GM18858 (cell line): ENCODE data around the gene BRAT1.
"Not testable (repeated sequence)": the region's sequence is repeated elsewhere in the genome, so short reads cannot be mapped to it uniquely, and the experiment has no call there.

Experiments
- ATAC-seq: cut with Tn5 transposase; IDR thresholded peaks from one replicate; pipeline ENCODE4 v1.9.1; 2021; ENCODE audit not compliant: unreplicated experiment

The BRAT1 gene

DNA sequence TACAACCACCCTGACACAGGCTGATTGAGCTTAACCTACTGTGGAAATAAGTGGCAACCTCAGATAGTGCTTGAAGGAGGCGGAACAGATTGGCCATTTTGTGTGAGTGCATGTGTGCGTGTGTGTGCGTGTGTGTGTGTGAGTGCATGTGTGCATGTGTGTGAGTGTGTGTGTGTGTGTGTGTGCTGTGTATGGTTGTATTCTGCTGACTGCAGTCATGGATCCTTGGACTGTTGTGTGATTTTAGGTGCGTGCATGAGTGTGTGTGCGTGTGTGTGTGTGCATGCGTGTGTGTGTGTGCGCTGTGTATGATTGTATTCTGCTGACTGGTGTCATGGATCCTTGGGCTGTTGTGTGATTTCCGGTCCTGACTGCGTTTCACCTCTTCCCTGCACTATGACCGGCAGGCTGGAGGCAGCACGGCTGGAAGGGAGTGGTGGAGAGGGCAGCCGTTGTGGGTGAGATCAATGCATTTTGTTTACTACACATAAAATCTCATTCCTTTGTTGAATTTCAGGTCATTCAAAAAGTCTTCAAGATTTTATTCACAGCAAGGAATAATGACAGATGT is 9.7 kb upstream of the BRAT1 start:
- no peak for ATAC-seq

DNA sequence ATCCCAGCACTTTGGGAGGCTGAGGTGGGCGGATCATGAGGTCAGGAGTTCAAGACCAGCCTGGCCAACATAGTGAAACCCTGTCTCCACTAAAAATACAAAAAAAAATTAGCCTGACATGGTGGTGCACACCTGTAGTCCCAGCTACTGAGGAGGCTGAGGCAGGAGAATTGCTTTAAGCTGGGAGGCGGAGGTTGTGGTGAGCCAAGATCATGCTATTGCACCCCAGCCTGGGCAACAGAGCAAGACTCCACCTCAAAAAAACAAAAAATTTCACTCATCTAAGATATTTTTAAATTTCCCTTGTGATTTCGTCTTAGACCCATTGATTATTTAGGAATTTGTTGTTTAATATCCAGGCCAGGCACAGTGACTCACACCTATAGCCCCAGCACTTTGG is 8.6 kb upstream of the BRAT1 start:
- ATAC-seq, result not testable (repeated sequence)

DNA sequence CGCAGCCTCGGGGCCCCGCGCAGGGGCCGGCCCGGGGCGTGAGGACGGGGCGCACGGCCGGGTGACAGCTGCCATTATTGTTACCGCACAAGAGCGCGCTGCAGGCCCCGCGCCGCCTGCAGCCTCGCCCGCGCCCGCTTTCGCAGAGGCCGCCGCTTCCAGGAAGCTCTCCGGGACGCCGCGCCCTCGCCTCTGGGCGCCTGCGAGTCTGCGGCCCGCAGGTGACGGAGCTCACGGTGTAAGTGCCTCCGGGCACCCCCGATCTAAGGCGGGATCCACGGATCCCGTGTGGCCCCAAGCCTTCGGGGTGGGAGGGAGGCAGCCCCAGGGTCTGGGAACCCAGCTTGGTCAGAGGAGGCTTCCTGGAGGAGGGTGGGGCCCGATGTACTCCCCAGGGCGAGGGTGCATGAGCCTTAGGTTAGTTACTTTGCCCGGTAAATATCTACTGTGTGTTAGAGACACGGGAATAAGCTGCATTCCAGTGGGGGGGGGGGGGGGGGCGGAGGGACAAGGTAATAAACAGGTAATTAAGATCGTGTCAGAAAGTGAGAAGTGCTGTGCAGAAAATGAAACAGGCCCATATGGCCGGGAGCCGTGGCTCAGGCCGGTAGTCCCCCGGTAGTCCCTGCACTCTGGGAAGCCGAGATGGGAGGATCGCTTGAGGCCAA is 4.1 kb upstream of the BRAT1 start:
- peak; percentile 7 for ATAC-seq

DNA sequence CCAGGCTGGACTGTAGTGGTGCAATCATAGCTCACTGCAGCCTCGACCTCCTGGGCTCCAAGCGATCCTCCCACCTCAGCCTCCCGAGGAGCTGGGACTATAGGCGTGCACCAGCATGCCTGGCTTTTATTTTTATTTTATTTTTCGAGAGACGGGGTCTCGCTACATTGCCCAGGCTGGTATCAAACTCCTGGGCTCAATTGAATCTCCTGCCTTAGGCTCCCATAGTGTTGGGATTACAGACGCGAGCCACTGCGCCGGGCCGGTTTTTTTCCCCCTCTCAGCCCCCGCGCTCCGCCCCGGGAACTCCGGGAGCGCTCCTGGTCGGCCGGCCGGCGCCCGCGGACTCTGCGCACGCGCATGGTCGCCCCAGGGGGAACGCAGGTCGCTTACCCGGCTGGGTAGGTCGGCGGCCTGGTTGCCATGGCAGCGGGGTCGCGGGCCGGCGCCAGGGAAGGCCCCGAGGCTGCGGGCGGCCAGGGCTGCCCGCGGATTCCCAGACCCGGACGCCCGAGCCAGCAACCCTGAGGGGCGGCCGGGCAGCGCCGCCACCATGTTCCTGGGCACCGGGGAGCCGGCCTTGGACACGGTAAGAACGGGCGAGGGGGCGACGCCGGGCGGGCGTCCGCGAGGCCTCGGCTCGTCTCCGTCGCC is 3.4 kb upstream of the BRAT1 start, which contains the start of gene IQCE:
Gene IQCE, plus strand, starts transcription at position 351 of the 654 bp plus-strand sequence. Its CDS starts 203 bp downstream, at position 554.
- peak; percentile 37 for ATAC-seq

DNA sequence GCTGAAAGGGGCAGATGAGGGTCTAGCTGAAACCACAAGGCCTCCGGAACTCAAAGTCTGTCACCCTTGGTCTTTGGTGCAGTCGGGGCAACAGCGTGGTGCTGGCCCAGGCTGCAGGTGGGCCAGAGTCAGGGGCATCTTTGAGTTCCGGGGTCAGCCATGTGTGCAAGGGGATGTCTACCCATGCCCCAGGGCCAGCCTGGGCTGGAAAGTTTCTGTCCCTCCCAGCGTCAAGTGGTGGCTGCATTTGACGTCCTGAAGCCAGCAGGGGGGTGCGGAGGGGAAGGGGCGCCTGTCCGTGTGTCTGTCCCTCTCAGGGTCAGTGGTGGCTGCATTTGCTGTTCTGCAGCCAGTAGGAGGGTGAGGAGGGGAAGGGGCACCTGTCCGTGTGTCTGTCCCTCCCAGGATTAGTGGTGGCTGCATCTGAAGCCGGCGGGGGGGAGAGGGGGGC is 638 bp downstream of the BRAT1 start:
- ATAC-seq, result no peak

DNA sequence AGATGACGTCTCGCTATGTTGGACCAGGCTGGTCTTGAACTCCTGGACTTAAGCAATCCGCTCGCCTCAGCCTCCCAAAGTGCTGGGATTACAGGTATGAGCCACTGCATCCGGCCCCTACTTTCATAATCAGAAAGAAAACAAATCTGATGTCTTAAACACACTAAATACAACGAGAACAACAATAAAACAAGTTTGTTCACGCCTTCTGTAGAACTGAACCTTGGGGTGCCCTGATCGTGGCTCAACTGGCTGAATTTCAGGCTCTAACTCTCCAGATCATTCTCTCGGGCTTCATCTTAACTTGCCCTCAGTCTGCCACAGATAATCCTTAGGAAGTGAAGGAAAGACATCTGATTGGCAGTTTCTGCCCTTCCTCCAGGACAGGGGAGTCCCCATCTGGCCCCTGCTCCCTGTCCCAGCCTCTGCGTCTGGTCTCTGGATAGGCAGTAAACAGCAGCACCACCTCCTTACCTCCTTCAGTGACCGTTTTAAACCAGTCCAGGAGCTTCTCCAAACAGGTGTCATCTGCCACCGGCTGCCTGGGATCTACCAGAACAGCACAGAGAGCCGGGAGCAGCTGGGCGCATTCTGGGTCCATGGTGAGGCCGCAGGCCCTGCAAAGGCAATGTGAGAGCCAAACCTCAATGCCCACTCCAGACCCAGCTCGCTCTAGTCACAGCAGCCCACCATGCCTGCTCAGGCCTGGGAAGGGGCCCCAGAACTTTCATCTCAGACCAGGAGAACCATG is 1.3 kb downstream of the BRAT1 start:
- ATAC-seq, result no peak

DNA sequence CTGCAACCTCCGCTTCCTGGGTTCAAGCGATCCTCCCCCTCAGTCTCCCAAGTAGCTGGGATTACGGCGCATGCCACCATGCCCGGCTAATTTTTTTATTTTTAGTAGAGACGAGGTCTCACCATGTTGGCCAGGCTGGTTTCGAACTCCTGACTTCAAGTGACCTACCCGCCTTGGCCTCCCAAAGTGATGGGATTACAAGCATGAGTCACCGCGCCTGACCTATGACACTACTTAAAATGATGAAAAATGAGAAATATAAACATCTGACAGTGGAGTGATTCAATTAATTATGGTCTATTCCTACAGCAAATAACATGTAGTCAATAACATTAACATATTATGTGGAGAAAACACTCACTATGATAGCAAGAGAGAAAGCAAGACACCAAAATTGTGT is 2.2 kb downstream of the BRAT1 start:
- no peak for ATAC-seq

DNA sequence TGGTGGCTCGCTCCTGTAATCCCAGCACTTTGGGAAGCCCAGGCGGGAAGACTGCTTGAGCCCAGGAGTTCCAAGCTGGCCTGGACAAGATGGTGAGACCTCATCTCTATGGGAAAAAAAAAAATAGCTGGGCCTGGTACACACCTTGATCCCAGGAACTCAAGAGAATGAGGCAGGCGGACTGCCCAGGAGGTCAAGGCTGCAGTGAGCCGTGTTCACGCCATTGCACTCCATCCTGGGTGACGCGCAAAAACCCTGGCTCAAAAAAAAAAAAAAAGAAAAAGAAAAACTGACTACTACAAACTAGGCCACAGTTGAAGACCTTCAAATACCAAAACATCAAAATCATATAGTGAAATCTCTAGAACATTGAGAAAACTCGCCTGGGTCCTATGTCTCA is 3.9 kb downstream of the BRAT1 start:
- no peak for ATAC-seq

DNA sequence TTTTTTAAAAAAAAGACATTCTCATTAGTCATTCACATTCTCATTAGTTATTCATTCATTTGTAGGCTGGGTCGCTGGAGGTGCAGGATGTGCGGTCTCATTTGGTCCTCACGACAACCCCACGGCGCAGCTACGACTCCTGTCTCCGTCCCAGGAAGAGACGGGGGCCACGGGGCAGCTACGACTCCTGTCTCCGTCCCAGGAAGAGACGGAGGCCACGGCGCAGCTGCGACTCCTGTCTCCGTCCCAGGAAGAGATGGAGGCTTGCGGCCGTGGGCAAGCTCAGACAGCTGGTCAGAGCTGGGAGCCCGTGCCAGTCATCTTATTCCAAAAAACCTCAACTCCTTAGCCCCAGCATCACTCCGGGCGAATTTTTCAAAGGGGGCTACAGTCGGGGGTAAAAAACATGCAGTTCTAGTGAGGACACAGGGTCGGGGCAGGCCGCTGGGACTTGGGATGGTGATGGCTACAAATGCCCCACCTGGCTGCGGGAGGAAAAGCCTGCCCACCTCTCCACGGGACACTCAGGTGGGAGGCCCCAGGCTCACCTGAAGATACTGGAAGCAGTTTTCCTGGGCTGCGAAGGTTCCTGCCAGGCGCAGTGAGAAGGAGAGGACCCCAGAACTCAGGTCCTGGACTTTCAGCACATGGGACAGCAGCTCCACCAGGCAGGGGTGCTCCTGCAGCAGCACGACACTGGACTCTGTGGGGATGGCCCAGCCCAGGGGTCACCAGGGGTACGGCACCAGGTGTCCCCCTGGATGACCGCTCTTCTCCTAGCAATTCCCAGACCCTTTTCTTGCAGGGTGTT is 8.3 kb downstream of the BRAT1 start:
- no peak for ATAC-seq

DNA sequence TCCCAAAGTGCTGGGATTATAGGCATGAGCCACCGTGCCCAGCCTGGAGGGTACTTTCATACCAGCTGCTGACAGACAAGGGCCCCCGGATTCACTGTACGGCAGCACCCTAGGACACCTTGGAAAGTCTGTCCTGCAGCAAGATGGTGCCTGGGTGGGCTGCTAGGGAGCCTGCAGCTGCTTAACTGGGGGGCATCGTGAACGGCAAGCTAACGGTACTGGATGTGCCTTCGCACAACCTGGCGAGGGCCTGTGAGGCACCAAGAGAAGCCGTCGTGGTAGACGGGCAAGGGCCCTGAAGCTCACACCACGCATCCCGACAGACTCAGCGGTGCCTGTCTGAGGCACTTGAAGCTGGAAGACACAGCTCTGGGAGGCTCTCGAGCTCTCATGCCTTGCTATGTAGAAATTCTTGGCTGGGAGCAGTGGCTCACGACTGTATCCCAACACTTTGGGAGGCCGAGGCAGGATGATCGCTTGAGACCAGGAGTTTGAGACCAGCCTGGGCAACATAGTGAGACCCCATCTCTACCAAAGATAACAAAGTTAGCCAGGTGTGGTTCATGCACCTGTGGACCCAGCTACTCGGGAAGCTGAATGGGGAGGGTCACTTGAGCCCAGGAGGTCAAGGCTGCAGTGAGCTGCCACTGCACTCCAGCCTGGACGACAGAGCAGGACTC is 9.4 kb downstream of the BRAT1 start:
- ATAC-seq, result no peak

DNA sequence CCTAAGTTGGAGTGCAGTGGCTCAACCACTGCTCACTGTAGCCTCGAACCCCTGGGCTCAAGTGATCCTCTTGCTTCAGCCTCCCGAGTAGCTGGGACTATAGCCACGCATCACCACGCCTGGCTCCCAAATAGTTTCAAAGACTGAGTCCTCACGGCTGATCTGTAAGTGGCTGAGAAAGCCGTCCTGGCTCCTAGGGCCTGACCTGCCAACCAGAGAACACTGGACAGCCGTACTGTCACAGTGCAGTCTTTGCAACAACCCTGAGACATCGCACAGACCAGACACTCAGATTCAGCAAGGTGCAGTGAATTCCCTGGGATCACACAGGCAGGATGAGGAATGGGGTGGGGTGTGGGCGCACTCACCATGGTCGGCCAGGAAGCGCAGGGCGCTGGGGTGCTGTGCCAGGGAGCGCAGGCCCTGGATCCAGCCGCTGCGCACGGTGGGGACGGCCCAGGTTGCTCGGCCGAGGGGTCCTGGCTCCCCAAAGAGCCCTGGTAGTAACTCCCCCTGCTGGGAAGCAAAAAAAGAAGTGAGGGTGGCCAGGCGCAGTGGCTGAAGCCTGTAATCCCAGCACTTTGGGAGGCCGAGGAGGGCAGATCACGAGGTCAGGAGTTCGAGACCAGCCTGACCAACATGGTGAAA is 10.7 kb downstream of the BRAT1 start:
- no peak for ATAC-seq

DNA sequence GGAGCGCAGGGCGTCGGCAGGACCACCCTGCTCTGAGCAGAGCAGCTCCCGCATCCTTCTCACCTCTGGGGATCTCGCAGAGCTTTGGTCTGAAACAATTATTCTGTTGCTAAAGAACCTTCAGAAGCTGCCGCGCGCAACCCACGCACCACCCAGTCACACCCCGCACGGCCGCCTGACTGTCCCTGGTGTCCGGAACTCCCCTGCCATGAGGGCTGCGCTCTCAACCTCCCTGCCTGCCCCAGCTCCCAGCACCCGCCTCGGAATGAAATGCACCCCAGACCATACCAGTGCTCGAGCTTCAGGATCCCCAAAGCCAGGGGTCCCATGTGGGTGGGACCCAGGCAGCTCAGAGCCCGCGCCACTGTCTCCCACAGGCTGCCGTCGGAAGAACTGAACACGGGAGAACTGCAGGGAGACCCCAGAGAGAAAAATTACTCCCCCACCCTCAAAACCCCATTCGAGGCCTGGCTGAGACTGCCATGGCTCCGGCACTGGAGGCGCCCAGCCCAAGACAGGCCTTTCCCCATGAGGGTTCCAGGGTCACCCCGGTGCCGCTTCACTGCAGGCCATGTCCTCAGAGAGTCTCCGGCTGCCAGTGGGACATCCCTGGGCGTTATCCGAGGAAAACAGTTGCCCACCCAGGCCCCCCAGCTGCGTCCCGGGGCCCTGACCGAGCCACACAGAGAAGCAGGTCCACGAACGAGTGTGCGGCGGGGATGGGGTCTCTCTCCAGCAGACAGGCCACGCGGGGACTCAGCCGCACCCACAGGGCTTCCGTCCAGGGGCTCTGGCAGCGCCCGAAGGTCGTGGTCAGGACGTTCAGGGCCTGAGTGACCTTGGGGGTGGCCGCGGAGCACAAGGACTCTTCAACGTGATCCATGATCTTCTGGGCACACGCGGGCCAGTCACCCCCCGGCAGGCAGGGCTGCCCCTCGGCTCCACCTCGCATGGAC is 12.1 kb downstream of the BRAT1 start:
- no peak for ATAC-seq

DNA sequence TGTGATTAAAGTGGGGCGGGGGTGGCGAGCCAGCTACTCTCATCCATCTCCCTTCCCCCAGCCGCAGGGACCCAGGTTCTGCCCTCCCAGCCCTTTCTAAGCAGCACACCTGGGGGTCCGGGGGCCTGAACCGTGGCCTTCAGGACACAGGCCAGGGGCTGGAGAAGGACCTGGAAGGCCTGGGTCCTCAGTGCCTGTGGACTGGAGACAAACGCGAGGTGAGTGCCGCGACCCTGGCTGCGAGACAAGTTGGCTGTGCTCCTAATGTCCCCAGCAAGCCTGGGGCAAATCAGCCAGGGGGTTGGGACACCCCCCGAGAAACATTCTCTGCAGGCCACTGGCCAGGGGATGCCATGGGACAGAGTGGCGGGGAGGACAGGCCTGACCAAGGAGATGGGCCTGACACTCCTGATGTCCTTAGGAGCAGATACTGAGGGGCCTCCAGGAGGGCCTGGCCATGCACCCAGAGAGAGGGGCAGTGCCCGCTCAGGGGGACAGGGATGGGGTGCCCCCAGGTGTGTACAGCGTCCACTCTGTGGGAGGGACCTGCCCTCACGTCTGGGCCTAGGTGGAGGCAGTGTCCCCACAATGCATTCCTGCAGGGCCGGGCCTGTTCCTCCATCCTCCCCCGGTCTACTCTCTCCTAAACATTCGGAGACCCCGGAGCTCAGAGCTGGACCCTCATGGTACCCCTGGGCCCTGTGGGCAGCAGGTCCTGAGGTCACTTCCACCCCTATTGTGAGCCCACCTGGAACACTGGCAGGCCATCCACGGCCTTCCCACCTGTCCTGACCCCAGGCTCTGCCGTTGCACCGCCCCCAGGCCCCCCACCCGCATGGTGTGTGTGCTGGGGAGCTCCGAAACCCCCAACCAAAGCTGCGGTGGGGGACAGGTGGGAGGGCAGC is 13.1 kb downstream of the BRAT1 start:
- ATAC-seq, result no peak

DNA sequence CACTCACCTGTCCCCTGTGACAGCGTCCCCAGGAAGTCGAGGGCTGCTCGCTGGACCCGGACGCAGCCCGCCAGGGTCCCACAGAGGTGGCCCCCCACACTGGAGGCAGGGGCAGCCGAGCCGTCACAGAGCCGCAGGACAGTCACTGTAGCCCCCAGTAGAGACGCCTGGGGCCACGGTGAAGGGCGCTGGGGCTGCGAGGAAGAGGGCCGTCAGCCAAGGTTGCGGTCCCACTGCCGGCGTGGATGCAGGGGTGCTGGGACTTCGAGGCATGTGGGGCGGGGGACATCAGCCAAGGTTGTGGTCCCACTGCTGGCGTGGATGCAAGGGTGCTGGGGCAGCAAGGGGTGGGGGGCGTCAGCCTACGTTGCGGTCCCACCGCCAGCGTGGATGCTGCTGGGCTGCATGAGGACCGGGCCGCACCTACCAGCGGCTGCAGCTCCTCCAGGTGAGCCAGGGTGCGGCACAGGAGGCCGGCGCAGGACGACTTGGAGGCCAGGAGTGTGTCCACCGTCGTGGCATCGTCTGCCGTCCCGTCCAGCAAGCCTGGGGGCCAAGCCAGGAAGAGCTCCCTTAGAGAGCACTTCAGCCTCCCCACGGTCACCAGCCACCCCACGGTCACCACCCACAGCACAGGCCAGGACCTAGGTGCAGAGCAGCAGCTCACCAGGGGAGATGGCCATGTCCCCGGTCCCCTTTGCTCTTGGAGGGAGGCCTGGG is 13.9 kb downstream of the BRAT1 start:
- ATAC-seq, result no peak

DNA sequence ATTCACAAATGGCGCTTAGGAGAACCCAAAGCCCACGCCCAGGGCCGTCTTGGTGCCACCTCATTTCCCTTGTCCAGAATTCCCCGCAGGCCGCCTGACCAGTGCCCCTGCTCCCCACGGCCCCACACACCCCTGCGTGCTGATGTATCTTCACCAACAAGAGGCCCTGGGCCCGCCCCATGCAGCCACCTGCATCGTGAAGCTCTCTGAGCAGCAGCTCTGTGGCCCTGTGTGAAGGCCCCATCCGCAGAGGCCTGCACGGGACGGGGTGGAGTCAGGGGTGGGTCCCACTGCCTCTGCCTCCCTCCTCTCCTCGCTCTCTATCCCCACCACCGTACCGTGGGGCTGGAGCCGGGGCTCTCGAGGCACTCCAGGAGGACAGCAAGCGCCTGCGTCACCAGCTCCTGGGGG is 14.7 kb downstream of the BRAT1 start:
- no peak for ATAC-seq

DNA sequence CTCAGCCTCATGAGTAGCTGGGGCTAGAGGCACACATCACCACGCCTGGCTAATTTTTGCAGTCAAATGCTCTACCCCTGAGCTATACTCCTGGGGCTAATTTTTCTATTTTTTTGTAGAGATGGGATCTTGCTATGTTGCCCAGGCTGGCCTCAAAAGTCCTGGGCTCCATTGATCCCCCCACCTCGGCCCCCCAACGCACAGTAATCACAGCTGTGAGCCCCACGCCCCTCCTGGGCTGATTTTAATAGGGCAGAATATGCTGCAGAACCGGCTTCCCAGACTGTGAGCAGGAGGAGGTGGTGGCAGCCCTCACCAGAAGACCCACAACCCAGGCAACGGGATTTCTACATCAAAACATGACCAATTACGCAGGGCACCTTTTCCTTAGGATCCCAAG is 15.2 kb downstream of the BRAT1 start:
- ATAC-seq, result no peak
